GM18520 (cell line): ENCODE measurements around the gene USP17L27.
"Not testable (repeated sequence)": the region's sequence is repeated elsewhere in the genome, so short reads cannot be mapped to it uniquely, and the experiment has no call there.

ENCODE experiments used
- ATAC-seq: cut with Tn5 transposase; IDR thresholded peaks from one replicate; pipeline ENCODE4 v1.9.1; 2021; ENCODE audit not compliant: unreplicated experiment

Gene USP17L27

DNA sequence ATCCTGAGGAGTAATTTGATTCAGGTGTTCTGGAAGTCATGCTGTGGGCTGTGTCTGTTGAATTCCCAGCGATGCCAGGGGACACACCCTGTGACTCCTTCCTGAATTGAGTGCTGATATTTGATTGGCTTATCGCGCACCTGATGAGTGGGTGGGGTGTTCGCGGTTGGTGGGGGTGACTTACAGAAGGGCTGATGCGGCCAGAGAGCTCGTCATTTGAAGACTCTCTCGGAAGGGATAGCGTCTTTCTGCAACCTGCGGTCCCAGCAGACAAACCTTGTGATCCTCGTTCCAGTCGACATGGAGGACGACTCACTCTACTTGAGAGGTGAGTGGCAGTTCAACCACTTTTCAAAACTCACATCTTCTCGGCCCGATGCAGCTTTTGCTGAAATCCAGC is at the start of gene USP17L27:
TSS of gene USP17L27 (plus strand) at position 301 of the 400 bp plus-strand sequence. CDS start at position 301, 0 bp downstream.
- ATAC-seq, result not testable (repeated sequence)

GRCh38 chr4:9324191-9324590 is 19.8 kb upstream of the USP17L27 start:
- not testable (repeated sequence) for ATAC-seq

DNA sequence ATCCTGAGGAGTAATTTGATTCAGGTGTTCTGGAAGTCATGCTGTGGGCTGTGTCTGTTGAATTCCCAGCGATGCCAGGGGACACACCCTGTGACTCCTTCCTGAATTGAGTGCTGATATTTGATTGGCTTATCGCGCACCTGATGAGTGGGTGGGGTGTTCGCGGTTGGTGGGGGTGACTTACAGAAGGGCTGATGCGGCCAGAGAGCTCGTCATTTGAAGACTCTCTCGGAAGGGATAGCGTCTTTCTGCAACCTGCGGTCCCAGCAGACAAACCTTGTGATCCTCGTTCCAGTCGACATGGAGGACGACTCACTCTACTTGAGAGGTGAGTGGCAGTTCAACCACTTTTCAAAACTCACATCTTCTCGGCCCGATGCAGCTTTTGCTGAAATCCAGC is 19.1 kb upstream of the USP17L27 start, which contains the start of gene USP17L24:
TSS of gene USP17L24 (plus strand) at position 301 of the 400 bp plus-strand sequence. CDS start at position 301, 0 bp downstream.
- not testable (repeated sequence) for ATAC-seq

GRCh38 chr4:9329611-9330010 is 14.3 kb upstream of the USP17L27 start, which contains the start of gene USP17L25:
TSS of gene USP17L25 (plus strand) at chr4:9329911. CDS start at chr4:9329911, 0 bp downstream.
- ATAC-seq, result not testable (repeated sequence)

DNA sequence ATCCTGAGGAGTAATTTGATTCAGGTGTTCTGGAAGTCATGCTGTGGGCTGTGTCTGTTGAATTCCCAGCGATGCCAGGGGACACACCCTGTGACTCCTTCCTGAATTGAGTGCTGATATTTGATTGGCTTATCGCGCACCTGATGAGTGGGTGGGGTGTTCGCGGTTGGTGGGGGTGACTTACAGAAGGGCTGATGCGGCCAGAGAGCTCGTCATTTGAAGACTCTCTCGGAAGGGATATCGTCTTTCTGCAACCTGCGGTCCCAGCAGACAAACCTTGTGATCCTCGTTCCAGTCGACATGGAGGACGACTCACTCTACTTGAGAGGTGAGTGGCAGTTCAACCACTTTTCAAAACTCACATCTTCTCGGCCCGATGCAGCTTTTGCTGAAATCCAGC is 9.6 kb upstream of the USP17L27 start, which contains the start of gene USP17L26:
TSS of gene USP17L26 (plus strand) at position 301 of the 400 bp plus-strand sequence. CDS start at position 301, 0 bp downstream.
- not testable (repeated sequence) for ATAC-seq

DNA sequence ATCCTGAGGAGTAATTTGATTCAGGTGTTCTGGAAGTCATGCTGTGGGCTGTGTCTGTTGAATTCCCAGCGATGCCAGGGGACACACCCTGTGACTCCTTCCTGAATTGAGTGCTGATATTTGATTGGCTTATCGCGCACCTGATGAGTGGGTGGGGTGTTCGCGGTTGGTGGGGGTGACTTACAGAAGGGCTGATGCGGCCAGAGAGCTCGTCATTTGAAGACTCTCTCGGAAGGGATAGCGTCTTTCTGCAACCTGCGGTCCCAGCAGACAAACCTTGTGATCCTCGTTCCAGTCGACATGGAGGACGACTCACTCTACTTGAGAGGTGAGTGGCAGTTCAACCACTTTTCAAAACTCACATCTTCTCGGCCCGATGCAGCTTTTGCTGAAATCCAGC is 4.8 kb upstream of the USP17L27 start, which contains the start of gene USP17L5:
TSS of gene USP17L5 (plus strand) at position 301 of the 400 bp plus-strand sequence. CDS start at position 301, 0 bp downstream.
- ATAC-seq, result not testable (repeated sequence)

DNA sequence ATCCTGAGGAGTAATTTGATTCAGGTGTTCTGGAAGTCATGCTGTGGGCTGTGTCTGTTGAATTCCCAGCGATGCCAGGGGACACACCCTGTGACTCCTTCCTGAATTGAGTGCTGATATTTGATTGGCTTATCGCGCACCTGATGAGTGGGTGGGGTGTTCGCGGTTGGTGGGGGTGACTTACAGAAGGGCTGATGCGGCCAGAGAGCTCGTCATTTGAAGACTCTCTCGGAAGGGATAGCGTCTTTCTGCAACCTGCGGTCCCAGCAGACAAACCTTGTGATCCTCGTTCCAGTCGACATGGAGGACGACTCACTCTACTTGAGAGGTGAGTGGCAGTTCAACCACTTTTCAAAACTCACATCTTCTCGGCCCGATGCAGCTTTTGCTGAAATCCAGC is 4.6 kb downstream of the USP17L27 start, which contains the start of gene USP17L28:
TSS of gene USP17L28 (plus strand) at position 301 of the 400 bp plus-strand sequence. CDS start at position 301, 0 bp downstream.
- not testable (repeated sequence) for ATAC-seq

DNA sequence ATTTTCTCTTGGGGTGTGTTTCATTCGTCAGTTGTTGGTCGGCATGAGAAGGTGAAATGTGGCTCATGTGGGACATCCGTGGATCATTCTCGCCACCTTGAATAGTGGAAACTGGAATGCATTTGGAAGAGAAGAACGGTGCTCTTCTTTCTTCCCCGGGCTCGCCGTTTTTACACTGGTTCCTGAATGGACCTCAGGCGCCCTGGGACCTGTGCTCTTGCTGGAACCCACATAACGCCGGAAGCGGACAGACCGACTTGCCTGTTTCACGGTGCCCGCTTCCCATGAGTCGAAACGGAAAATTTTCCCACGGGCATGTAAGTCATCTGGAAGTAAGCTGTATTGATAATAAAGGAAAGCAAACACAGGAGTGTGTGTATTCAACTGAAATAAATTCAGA is 6.9 kb downstream of the USP17L27 start:
- ATAC-seq, result not testable (repeated sequence)

- not testable (repeated sequence) for ATAC-seq
Measured at GRCh38 chr4:9353338-9353737, 9.4 kb downstream of the USP17L27 start, which contains the start of gene USP17L29. TSS of gene USP17L29 (plus strand) at chr4:9353638. CDS start at chr4:9353638, 0 bp downstream.

DNA sequence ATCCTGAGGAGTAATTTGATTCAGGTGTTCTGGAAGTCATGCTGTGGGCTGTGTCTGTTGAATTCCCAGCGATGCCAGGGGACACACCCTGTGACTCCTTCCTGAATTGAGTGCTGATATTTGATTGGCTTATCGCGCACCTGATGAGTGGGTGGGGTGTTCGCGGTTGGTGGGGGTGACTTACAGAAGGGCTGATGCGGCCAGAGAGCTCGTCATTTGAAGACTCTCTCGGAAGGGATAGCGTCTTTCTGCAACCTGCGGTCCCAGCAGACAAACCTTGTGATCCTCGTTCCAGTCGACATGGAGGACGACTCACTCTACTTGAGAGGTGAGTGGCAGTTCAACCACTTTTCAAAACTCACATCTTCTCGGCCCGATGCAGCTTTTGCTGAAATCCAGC is 18.9 kb downstream of the USP17L27 start, which contains the start of gene USP17L30:
TSS of gene USP17L30 (plus strand) at position 301 of the 400 bp plus-strand sequence. CDS start at position 301, 0 bp downstream.
- not testable (repeated sequence) for ATAC-seq

GRCh38 chr4:9379881-9380280 is 35.9 kb downstream of the USP17L27 start:
- not testable (repeated sequence) for ATAC-seq

GRCh38 chr4:9381012-9381534 is 37.1 kb downstream of the USP17L27 start:
- not testable (repeated sequence) for ATAC-seq

- ATAC-seq, result no peak
Measured at GRCh38 chr4:9384126-9384525, 40.2 kb downstream of the USP17L27 start.

GRCh38 chr4:9389001-9389400 is 45.1 kb downstream of the USP17L27 start:
- not testable (repeated sequence) for ATAC-seq
